Measurements from ENCODE around the gene ABLIM2.

DNA sequence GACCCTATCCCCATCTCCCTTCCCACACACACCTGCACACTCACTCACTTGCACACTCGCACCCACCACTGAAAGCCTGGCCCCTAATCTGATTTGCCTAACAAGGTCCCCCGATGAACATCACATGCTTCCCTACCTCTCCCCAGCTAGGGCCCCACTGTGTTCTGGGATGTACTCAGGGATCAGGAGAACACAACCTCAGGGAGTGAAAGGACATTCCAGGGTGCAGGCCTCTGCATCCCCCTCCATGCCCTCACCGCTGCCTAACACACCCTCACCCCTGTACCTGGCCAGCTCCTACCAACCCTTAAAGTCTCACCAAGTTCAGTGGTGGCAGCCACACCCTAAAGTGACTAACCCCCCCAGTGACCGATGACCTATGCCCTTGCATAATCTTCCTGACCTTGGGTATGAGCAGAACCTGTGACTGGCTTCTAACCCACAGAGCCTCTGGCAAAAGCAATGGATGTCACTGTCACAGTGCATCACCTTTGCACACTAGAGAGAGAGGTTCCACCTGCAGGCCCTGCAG lies 216.6 kb downstream of the ABLIM2 start:
- TF ChIP-seq, protein P1, sequence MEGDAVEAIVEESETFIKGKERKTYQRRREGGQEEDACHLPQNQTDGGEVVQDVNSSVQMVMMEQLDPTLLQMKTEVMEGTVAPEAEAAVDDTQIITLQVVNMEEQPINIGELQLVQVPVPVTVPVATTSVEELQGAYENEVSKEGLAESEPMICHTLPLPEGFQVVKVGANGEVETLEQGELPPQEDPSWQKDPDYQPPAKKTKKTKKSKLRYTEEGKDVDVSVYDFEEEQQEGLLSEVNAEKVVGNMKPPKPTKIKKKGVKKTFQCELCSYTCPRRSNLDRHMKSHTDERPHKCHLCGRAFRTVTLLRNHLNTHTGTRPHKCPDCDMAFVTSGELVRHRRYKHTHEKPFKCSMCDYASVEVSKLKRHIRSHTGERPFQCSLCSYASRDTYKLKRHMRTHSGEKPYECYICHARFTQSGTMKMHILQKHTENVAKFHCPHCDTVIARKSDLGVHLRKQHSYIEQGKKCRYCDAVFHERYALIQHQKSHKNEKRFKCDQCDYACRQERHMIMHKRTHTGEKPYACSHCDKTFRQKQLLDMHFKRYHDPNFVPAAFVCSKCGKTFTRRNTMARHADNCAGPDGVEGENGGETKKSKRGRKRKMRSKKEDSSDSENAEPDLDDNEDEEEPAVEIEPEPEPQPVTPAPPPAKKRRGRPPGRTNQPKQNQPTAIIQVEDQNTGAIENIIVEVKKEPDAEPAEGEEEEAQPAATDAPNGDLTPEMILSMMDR (IDR thresholded peaks at IDR 0.05), result no peak
- TF ChIP-seq POLR2A (IDR thresholded peaks at IDR 0.05), result no peak
